ENCODE results near the gene SCRN2. TPM values are rescaled to one million over a fixed set of nuclear protein-coding genes. Genes with fewer than 3 reads are reported as not detected.

The SCRN2 gene
- total and polyA plus RNA-seq, 2 experiments from 2014 or later = 139 to 149 TPM

- H3K9me3 ChIP-seq (ENCODE audit: low read depth) = no peaks in the 10 kb centered on the region
- H3K4me1 ChIP-seq (ENCODE audit: low read depth) = peaks cover 34% of the 10 kb centered on the region
- H3K27me3 ChIP-seq = no peaks in the 10 kb centered on the region
- TF ChIP-seq, protein P1, sequence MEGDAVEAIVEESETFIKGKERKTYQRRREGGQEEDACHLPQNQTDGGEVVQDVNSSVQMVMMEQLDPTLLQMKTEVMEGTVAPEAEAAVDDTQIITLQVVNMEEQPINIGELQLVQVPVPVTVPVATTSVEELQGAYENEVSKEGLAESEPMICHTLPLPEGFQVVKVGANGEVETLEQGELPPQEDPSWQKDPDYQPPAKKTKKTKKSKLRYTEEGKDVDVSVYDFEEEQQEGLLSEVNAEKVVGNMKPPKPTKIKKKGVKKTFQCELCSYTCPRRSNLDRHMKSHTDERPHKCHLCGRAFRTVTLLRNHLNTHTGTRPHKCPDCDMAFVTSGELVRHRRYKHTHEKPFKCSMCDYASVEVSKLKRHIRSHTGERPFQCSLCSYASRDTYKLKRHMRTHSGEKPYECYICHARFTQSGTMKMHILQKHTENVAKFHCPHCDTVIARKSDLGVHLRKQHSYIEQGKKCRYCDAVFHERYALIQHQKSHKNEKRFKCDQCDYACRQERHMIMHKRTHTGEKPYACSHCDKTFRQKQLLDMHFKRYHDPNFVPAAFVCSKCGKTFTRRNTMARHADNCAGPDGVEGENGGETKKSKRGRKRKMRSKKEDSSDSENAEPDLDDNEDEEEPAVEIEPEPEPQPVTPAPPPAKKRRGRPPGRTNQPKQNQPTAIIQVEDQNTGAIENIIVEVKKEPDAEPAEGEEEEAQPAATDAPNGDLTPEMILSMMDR (IDR thresholded peaks at IDR 0.05; ENCODE audit: low read depth, low read length) = no peak
- H3K4me3 ChIP-seq = no peak overlapping the region
- no peak overlapping the region for H3K27ac ChIP-seq
- no peaks in the 10 kb centered on the region for H3K36me3 ChIP-seq
- DNase-seq (ENCODE audit: low read depth in 1 of 2, low spot score in 1 of 2) = no peak
Observed at GRCh38 chr17:47872651-47873161, 31.6 kb upstream of the SCRN2 start.

GRCh38 chr17:47872019-47872650, 31.1 kb upstream of the SCRN2 start:
- TF ChIP-seq, protein P1 (IDR thresholded peaks at IDR 0.05; ENCODE audit: low read depth, low read length) = no peak
- no peaks in the 10 kb centered on the region for H3K9me3 ChIP-seq (ENCODE audit: low read depth)
- no peak for DNase-seq (ENCODE audit: low read depth in 1 of 2, low spot score in 1 of 2)
- no peak overlapping the region for H3K4me3 ChIP-seq
- H3K36me3 ChIP-seq = no peaks in the 10 kb centered on the region
- H3K4me1 ChIP-seq (ENCODE audit: low read depth) = peaks cover 34% of the 10 kb centered on the region
- H3K27ac ChIP-seq = no peak overlapping the region
- no peaks in the 10 kb centered on the region for H3K27me3 ChIP-seq

- no peaks in the 10 kb centered on the region for H3K27me3 ChIP-seq
Observed at GRCh38 chr17:47871048-47871447, 30.0 kb upstream of the SCRN2 start.

GRCh38 chr17:47870056-47870455, 29.0 kb upstream of the SCRN2 start:
- H3K9me3 ChIP-seq (ENCODE audit: low read depth) = no peaks in the 10 kb centered on the region
- peaks cover 42% of the 10 kb centered on the region for H3K4me1 ChIP-seq (ENCODE audit: low read depth)
- TF ChIP-seq, protein P1 (IDR thresholded peaks at IDR 0.05; ENCODE audit: low read depth, low read length) = no peak
- no peak overlapping the region for H3K4me3 ChIP-seq
- H3K36me3 ChIP-seq = no peaks in the 10 kb centered on the region
- no peak overlapping the region for H3K27ac ChIP-seq
- DNase-seq (ENCODE audit: low read depth in 1 of 2, low spot score in 1 of 2) = no peak
- no peaks in the 10 kb centered on the region for H3K27me3 ChIP-seq

More at GRCh38 chr17:47871048-47871447, 30.0 kb upstream of the SCRN2 start:
- no peak overlapping the region for H3K4me3 ChIP-seq
- no peak for DNase-seq (ENCODE audit: low read depth in 1 of 2, low spot score in 1 of 2)
- TF ChIP-seq, protein P1 (IDR thresholded peaks at IDR 0.05; ENCODE audit: low read depth, low read length) = no peak
- H3K36me3 ChIP-seq = no peaks in the 10 kb centered on the region
- no peaks in the 10 kb centered on the region for H3K9me3 ChIP-seq (ENCODE audit: low read depth)
- H3K4me1 ChIP-seq (ENCODE audit: low read depth) = peaks cover 42% of the 10 kb centered on the region
- H3K27ac ChIP-seq = no peak overlapping the region

DNA sequence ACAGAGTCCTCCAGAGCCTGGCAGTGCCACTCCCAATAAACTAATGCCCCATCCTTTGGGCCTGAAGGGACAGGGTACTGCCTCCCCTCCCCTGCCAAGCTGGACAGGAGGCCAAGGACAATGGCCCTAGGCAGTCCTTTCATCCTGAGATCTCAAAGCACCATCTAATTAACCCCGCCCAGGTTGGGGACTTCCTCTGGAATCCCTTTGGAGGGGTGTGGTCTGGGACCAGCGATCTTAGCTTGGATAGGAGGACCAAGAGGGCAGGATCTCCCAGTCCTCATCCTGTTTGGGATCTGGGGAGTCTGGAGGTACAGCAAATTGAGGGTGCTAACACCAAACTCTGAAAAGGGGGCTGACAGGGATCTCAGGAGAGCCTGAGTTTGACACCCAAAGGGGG, 28.0 kb upstream of the SCRN2 start:
- H3K4me3 ChIP-seq = no peak overlapping the region
- peaks cover 42% of the 10 kb centered on the region for H3K4me1 ChIP-seq (ENCODE audit: low read depth)
- TF ChIP-seq, protein P1 (IDR thresholded peaks at IDR 0.05; ENCODE audit: low read depth, low read length) = no peak
- DNase-seq (ENCODE audit: low read depth in 1 of 2, low spot score in 1 of 2) = no peak
- H3K27ac ChIP-seq = no peak overlapping the region
- no peaks in the 10 kb centered on the region for H3K36me3 ChIP-seq
- no peaks in the 10 kb centered on the region for H3K9me3 ChIP-seq (ENCODE audit: low read depth)
- no peaks in the 10 kb centered on the region for H3K27me3 ChIP-seq

Measured in cardiac muscle cell (in vitro differentiated cells and primary cell).